CD4-positive, alpha-beta T cell treated with Interleukin-4 for 1 hour (primary cell): ENCODE results near the gene MGRN1.

Experiments
- DNase-seq, 2 donors: peaks; one replicate each; pipeline ENCODE4 v3.0.0-alpha.2; 2020 to 2022

Gene MGRN1

GRCh38 chr16:4700997-4701743 is 76.5 kb downstream of the MGRN1 start:
- DNase-seq, result no peak

GRCh38 chr16:4701791-4702465 is 77.3 kb downstream of the MGRN1 start:
- no peak for DNase-seq

DNA sequence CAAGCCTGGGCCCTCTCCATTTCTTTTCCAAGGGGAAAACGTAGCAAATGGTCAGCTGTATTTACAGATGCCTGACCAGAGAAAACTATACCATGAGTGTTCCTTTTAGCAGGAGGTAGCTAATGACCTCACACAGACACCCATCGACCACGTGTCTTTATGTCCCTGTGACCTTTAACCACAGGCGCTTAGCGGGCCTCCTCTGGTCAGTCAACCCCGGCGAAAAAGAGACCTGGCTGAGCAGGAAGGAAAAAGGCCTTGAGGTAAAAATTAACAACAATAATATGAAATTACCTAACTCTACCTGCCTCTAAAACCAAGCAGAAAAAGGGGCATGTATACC is 77.8 kb downstream of the MGRN1 start:
- no peak for DNase-seq

DNA sequence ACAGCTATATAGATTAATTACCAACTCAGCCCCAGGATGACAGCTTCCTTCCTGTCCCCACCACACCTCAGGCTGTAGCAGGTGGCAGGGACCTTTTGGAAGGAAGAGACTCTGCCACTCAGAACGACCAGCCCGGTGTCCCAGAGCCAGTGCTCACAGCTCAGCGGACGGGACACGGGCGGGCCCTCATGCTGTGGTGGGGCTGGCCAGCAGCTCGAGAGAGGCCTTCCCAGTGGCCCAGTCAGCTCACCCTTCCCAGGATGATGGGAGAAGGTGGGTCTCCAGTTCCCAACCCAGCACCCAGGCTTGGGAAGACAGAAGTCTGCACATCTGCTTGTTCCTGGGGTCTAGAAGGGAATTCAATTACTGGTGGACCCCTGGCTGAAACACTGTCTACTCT is 79.3 kb downstream of the MGRN1 start:
- DNase-seq, result no peak

GRCh38 chr16:4704491-4704890 is 79.9 kb downstream of the MGRN1 start:
- DNase-seq, result no peak

DNA sequence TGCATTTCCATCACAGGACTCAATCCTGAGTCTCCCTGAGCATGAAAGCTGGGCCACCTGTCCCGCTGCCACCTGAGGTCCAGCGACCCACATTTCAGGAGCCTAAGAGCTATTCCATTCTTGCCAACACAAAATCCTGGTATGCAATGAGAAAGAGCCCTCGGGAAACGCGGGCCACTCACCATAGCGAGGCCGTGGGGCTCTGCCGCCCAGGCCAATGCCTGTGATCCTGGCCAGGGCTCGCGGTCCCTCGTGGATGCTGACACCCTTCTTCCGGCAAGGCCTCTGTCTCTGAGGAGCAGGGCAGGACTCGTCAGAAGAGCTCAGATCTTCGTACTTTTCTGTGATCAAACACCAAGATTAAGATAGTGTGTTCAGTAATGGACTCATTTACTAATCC is 80.3 kb downstream of the MGRN1 start:
- DNase-seq, result no peak

- DNase-seq, result no peak
Observed at GRCh38 chr16:4706871-4707270, 82.2 kb downstream of the MGRN1 start.

- DNase-seq, result no peak
Observed at GRCh38 chr16:4709481-4709880, 84.9 kb downstream of the MGRN1 start.

GRCh38 chr16:4713663-4714501 is 89.3 kb downstream of the MGRN1 start:
- DNase-seq, result no peak

DNA sequence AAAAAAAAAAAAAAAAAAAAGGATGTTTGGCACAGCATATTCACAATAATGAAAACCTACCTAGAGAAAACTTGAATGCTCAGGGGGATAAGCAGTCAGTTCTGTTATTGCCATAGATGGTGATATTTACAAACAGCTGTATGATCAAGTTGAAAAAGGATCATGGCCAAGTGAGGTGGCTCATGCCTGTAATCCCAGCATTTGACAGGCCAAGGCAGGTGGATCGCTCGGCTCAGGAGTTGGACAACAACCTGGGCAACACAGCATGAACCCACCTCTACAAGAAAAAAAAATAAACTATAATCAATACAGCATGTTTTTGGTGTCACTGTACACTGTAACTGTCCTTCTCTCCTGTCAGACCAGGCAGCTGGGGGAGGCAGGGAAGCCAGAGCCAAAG is 90.4 kb downstream of the MGRN1 start:
- DNase-seq, result no peak

DNA sequence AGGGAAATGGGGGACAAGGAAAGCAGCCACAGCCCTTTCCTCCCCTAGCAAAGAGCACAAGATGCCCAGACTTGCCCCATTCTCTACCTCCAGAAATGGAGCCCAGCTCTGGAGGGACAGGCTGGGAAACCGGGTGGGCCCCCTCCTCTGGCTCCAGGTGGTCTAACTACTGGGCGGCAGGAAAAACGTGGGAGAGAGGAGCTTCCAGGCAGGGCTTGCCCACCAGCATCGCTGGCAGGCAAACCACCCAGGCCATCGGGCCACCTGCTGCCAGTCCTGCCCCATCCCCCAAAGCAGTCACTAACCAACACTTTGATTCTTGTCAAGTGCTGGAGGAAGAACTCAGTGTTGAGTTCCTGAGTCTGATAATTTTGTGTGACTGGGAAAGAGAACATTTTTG is 93.8 kb downstream of the MGRN1 start:
- DNase-seq, result no peak

DNA sequence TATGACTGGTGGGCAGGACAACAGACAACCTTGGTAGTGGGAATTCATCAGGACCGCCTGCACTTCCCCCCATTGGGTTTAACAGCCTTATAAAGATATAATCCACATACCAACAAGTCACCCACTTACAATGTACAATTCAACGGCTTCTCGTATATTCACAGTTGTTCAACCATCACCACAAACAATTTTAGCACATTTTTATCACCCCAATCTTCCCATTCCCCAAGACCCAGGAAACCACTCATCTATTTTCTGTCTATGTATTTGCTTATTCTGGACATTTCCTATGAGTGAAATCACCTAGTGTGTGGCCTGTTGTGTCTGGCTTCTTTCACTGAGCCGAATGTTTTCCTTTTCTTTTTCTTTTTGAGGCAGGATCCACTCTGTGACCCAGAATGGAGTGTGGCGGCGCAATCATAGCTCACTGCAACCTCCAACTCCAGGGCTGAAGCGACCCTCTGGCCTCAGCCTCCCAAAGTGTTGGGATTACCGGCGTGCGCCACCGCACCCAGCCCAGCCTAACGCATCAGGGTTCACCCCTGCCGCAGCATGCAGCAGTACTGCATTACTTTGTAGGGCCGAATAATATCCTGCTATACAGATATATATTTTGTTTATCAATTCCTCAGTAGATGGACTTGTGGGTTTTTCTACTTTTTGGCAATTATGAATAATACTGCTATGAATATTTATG is 98.6 kb downstream of the MGRN1 start:
- no peak for DNase-seq

DNA sequence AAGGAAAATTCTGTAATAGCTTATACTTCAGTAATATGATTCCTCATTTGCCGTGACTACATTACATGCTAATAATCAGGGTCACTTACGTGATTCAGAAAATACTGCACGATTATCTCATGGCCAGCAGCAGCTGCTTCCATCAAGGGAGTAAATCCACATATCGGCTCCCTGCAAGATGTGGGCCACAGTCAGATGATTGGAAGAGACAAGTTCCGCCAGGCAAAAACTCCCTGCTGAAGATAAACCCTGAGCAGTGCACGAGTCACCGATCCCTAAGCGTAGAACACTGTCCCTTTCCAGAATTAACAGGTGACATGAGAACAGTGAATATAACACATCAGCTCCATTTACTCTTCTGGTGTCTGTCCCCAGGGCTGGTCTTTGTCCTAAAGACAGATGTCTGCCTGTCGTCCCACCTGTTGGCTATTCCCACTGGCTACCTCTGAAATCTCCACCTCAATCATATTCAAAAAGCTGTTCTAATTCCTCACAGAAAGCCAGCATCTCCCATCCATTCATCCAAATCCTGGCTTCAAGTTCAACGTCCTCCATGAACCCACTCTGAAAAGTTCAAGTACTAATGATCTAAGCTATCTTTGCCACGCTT is 100.1 kb downstream of the MGRN1 start:
- DNase-seq, result no peak

DNA sequence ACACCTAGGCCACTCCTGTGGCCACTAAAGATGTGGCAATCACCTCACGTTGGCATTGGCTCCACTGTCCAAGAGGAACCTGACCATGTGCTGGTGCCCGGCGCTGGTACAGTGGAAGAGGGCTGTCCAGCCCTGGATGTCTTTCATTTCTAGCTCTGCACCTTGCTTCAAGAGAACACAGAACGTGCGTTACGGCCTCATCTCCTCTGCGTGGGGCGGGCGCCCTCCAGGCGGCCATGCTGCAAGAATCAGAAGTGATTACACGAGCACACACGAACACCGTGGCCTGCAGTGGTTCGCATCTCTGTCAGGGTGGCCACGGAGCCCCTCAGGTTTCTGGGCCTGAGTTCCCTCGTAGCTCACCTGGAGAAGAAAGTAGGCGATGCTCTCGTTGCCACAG is 102.0 kb downstream of the MGRN1 start:
- DNase-seq, result no peak

- no peak for DNase-seq
Observed at GRCh38 chr16:4728676-4729075, 104.0 kb downstream of the MGRN1 start.

- no peak for DNase-seq
Observed at GRCh38 chr16:4729876-4730275, 105.2 kb downstream of the MGRN1 start.

DNA sequence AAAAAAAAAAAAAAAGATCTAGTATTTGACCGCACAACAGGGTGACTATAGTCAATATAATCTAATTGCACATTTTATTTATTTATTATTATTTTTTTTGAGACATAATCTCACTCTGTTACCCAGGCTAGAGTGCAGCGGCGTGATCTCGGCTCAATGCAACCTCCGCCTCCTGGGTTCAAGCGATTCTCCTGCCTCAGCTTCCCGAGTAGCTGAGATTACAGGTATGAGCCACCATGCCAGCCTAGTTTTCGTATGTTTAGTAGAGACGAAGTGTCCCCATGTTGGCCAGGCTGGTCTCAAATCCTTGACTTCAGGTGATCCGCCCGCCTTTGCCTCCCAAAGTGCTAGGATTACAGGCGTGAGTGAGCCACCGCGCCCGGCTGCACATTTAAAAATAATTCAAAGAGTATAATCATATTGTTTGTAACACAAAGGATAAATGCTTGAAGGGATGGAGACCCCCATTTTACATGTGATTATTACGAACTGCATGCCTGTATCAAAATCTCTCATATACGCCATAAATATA is 108.7 kb downstream of the MGRN1 start:
- no peak for DNase-seq

- DNase-seq, result no peak
Observed at GRCh38 chr16:4733747-4734062, 109.1 kb downstream of the MGRN1 start.

GRCh38 chr16:4734063-4734729 is 109.6 kb downstream of the MGRN1 start, which contains the start of the genes ANKS3 and DNAAF8:
Gene ANKS3 (minus strand): TSS chr16:4734271. CDS start chr16:4730149, 4,122 bp downstream.
Gene DNAAF8 (plus strand): TSS chr16:4734537. CDS start chr16:4736515, 1,978 bp downstream.
- DNase-seq, result peak; percentile 79 to 81

GRCh38 chr16:4734730-4735535 is 110.3 kb downstream of the MGRN1 start:
- peak; percentile 93 to 94 for DNase-seq

DNA sequence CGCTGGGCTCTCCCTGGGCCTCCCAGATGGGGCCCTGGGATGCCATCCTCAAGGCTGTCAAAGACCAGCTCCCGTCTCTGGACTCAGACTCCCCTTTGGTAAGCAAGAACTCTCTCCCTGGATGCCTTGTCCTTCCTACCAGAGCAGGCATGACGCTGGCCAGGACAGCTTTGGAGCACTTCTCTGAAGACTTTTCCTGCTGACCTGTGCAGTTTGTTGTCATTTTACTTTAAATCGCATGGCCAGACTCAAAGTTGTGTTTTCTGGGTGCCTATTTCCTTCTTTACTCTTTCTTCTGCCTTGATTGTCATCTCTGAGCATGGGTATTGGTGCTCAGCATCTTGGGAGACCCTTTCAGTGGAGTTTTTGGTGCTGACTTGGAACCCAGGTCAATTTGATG is 111.9 kb downstream of the MGRN1 start:
- no peak for DNase-seq
